Activated CD8-positive, alpha-beta memory T cell treated with anti-CD3 and anti-CD28 coated beads for 24 hours (primary cell): ENCODE measurements around the gene DCD.
"Not testable (repeated sequence)": the region's sequence is repeated elsewhere in the genome, so short reads cannot be mapped to it uniquely, and the experiment has no call there.

Experiments used
- DNase-seq: peaks from one replicate; pipeline ENCODE4 v3.0.0-alpha.2; 2020

The DCD gene

GRCh38 chr12:54648265-54648664 is at the start of gene DCD:
DCD (minus strand) TSS chr12:54648365; CDS start chr12:54648303, 62 bp downstream.
- no peak for DNase-seq

GRCh38 chr12:54697851-54698250 is 49.7 kb upstream of the DCD start:
- no peak for DNase-seq

DNA sequence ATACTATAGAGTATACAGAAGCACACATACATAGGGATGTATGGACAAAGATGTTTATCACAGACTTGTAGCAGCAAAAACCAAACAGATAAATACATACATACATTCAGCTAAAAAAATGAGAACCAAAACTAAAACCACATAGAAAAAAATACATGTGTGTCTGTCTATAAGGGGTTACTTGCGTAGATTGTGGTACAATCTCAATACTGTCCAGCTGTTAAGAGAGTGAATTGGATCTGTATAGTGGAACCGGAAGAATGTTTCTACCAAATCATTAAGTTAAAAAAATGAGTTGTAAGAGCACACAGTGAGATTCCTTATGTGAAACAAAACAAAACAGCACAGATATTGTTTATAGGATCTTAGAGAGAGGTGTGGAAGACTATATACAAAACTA is 44.2 kb upstream of the DCD start:
- no peak for DNase-seq

- no peak for DNase-seq
These were observed 41.8 kb upstream of the DCD start for GRCh38 chr12:54689984-54690383.

DNA sequence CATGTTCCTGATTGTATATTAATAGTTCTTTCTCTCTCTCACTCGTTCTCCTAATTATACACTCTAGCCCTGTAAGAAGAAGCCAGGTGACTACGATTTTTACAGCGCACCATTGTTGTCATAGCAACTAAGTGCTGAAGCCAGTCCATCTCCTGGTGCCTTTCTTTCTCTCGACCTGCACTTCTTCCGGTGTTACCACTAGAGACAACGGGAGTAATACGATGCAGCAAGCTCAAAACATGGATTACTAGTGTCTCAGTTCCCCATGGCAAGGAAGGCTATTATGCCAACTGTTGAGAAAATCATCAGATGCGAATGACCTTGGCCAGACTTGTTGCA is 40.8 kb upstream of the DCD start:
- DNase-seq, result no peak

DNA sequence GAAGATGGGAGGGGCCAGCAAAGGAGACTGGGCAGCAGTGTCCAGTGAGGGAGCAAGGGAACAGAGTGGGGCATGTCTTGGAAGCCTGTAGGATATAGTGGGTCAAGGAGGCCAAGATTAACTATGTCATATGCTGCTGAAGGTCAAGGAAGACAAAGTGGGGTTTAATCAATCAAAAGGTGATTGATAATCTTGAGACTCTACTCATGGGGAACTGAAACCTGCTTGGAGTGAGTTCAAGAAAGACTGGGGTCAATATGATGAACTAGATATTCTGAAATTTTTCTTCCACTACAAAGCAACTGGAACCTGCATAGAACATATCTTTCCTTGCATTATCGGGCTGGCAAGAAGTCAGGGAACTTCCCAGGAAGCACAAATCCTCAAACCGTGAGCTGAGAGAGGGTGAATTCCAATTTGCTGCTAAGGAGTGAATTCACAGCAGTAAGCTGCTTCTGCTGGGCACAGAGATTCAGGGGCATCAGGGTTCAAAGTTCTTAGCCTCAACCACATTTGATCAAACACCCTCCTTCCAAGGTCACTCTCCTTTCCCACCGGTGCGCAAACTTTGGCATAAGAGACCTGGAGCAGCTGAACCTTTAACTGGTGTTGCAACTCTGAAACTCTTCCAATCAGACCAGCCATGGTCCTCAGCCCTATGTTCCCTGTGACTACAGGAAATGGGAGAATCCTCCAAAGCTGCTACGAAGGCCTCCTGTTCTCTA is 40.3 kb upstream of the DCD start:
- DNase-seq, result no peak

DNA sequence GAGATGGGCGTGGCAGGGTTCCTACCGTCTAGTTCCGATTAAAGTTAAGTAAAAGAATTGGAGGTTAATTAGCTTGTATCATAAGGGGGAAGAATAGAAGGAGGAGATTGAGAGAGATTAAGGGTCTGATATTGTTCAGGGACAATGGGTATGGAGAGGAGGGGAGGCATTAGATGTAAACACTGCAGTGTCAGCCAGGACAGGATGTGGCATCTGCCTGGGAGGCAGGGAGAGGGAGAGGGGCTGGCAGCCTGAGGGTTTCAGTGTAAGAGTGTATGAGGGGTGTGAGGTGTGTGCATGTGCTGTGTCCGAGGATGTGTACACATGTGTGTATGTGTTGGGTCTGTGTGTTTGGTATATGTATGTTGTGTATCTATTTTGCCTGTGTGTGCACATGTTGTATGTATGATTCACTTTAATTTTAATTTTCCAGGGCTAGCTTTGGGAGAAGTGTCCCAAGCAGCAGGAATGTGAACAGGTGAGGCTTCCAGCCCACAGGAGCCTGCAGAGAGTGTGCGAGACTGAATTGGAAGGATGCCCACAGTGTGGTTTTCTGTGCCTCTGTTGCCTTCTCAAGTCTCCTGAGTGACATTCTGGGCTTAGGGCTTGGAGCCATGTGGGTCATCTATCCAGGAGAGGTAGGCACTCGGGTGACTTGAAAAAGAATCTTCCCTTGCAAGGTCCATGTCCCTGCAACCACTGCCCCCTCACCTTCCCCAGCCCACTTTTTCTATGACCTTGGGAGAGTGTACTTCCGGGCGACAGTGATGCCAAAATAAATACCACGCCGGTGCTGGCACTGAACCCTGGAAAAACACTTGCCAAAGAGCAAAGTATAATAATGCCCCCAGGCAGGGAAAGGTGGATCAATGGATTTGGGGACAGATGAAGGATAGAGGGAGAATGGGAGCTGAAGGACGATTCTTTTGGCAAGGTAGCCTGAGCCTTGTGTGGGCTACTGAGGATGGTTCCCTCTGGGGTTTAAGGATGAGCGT is 36.8 kb upstream of the DCD start:
- no peak for DNase-seq

DNA sequence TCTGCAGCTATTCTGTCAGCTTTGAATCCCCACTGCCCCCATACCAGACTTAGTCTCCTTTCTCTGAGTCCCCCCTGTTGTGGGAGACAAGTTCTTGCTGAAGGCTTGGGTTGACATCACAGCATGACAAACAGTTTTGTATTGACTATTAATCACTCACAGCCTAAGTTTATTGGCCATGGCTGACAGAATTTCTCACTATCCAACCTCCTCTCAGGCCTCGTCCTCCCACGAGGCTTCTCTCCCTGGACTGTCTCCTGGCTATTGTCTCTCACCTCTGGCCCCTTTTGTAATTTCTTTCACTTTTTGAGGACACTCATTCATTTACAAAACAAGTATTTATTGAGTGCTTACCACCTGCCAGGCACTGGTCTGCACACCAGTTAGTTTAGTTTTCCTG is 35.2 kb upstream of the DCD start:
- DNase-seq, result no peak

DNA sequence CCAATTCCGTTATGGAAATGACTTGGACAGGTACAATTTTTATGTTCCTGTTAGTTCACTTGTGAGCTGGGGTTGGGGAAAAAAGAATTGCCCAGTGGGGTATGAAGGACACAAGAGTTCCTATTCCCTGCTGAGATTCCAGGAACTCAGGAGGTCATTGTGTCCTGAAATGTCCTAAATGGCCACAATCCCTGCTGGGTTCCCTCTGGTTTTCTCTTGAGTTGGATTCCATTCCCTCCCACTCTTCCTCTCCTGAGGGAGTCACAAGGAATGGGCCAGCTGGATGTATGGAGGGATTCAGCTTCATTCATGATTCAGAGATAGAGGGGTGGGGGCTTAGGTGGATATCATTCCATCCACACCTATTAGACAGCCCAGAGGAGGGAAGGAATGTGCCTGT is 34.5 kb upstream of the DCD start:
- no peak for DNase-seq

DNA sequence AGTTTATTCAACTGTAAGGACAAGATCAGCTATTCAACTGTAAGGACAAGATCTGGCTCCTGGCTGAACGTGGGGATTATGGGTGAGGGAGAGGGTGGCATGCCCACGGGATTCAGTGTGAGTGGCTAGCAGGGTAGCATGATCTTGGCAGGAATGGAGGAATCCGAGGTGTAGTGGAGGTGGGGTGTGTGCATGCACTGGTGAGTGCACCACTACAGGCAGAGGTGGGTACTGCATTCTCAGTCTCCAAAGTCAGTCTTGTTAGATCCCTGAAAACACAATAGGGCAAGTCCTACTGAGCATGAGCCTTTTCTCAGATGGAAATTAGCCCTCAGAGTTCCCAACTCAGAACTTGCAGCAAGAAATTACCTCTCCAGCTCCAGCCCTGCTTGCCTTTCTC is 32.2 kb upstream of the DCD start:
- no peak for DNase-seq

DNA sequence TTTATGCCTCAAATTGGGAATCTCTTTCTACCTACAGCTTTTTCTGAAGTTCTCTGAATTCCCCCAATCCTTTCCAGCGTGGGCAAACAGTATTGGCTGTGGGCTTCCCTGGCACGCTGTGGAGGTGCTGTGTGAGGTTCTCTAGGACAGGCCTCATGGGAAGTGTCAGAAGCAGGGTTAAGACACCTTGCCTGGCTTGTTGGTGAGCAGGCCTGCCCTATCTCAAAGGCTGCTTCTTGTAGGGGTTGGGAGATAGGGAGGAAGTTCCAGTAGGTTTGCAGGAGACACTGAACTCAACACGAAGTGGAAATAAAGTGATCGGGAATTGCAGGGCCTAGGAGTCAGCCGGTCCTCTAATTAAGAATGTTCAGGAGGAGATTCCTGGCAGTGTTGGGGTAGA is 30.0 kb upstream of the DCD start:
- no peak for DNase-seq

- DNase-seq, result no peak
These were observed 19.8 kb upstream of the DCD start for GRCh38 chr12:54667945-54668344.

GRCh38 chr12:54666008-54666407 is 17.8 kb upstream of the DCD start:
- no peak for DNase-seq

DNA sequence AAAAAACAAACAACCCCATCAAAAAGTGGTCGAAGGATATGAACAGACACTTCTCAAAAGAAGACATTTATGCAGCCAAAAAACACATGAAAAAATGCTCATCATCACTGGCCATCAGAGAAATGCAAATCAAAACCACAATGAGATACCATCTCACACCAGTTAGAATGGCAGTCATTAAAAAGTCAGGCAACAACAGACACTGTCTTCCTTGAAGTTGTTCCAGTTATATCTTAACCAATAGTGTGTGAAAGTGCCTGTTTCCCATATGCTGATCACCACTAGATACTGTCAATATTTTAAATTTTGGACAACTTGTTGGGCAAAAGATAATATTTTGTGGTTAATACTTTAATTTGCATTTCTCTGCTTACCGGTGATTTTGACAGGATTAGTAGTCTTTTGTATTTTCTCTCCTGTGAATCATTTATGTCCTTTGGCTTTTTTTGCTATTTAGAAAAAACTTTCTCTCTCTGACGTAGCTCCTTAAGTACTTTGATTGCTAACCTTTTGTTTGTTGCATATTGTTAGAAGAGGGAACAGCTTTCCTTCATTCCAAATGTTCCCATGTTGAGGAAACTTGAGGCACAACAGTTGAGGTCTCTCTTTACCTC is 17.0 kb upstream of the DCD start:
- not testable (repeated sequence) for DNase-seq

DNA sequence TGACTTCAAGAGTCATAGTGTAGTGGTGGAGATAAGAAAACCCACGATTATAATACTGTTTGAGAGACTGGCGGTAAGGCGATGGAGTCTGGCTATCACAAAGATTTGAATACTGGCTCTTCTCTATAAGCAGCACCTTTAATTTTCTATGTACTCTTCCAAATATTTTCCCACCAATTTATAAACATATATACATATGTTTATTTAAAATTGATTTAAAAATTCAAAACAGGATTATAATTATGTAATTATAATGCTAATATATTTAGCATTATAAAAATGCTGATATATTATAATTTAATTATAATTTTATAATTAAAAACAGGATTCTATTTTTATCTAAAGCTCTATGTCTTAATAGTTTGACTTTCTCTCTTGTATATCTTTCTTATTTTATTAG is 15.4 kb upstream of the DCD start:
- DNase-seq, result no peak

- DNase-seq, result no peak
These were observed 13.9 kb upstream of the DCD start for GRCh38 chr12:54662026-54662425.

- DNase-seq, result no peak
These were observed 12.9 kb upstream of the DCD start for GRCh38 chr12:54661048-54661447.

DNA sequence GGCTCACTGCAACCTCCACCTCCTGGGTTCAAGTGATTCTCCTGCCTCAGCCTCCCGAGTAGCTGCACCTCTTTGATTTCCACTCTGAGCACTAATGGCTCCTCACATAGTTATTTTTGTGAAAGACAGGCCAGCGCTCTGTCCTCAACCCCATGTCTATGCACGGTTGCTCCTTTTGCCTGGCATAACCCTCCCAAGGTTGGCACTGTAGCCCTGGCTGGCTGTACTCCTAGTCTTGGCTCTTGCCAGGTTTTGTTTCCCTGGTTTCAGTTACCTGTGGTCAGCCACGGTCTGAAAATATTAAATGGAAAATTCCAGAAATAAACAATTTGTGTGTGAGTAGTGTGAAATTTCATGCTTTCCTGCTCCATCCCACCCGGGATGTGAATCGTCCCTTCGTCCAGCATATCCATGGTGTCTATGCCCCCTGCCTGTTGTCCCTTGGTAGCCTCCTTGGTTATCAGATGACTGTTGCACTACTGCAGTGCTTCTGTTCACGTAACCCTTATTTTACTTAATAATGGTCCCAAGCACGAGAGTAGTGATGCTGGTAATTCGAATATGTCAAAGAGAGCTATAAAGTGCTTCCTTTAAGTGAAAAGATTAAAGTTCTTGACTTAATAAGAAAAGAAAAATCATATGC is 12.3 kb upstream of the DCD start:
- DNase-seq, result no peak

GRCh38 chr12:54658306-54659264 is 10.4 kb upstream of the DCD start:
- DNase-seq, result peak; percentile 66

DNA sequence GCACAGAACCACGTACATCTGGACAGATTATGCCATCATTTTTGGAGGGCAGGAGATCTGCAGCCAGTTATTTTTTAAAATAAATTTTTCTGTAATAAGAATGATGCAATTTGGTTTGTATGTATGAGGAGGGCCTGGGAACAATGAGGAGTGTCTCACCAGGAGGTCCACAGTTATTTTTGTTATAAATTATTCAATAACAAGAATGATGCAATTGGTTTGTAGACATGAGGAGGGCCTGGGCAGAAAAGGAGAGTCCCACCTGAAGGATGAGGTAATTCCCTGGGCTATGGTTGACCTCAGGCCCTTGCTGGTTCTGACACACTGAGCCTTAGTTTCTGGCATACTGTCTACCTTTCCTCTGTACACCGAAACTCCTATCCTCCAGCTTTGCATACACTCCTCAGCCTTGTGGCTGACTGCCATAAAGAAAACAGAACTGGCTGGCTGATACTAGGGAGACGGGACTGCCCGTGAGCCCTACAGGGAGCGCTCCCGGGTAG is 9.0 kb upstream of the DCD start:
- DNase-seq, result no peak

DNA sequence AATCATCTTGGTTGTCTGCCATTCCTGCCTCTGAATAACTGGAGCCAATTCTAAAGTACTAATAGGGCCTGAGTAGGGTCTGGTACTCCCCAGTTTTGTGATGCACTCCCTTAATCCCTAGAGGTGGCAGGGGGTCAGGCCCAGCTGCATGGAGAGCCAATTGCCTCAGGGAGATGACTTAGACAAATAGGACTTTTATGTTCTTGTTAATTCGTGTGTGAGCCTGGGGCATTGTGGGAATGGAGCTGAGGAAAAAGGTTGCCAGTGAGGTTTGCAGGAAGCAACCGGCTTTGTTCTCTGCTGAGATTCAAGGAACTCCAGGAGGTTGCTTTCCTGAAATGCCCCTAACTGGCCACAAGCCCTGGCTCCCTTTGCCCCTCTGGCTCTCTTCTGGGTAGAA is 6.8 kb upstream of the DCD start:
- no peak for DNase-seq

- DNase-seq, result no peak
These were observed 4.9 kb upstream of the DCD start for GRCh38 chr12:54653025-54653424.
